ENCODE data around the gene ZNF407. TPM values are rescaled to one million over a fixed set of nuclear protein-coding genes. Genes with fewer than 3 reads are reported as not detected.

The ZNF407 gene
- total and polyA plus RNA-seq, 4 donors, result 1.9 to 16.5 (median 6.6) TPM

DNA sequence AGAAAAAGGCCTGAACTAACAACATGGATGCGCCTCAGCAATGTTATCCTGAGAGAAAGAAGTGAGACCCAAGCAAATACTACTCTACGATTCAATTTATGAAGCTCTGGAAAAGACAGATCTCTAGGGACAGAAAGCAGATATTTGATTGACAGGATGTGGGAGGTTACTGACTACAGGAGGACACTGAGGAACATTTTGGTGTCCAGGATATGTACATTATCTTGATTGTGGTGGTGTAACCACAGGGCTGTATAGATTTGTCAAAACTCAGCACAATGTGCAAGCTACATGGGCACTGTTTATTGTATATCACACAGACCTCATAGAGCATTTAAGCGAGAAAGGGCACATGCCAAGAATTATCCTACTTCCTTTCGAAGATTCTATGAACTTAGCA, 391.5 kb downstream of the ZNF407 start:
- TF ChIP-seq SP1 (IDR thresholded peaks at IDR 0.05) (no peak), NR2F2 (IDR thresholded peaks at IDR 0.05) (no peak), YY1 (IDR thresholded peaks at IDR 0.05) (no peak)
- TF ChIP-seq, protein P1, sequence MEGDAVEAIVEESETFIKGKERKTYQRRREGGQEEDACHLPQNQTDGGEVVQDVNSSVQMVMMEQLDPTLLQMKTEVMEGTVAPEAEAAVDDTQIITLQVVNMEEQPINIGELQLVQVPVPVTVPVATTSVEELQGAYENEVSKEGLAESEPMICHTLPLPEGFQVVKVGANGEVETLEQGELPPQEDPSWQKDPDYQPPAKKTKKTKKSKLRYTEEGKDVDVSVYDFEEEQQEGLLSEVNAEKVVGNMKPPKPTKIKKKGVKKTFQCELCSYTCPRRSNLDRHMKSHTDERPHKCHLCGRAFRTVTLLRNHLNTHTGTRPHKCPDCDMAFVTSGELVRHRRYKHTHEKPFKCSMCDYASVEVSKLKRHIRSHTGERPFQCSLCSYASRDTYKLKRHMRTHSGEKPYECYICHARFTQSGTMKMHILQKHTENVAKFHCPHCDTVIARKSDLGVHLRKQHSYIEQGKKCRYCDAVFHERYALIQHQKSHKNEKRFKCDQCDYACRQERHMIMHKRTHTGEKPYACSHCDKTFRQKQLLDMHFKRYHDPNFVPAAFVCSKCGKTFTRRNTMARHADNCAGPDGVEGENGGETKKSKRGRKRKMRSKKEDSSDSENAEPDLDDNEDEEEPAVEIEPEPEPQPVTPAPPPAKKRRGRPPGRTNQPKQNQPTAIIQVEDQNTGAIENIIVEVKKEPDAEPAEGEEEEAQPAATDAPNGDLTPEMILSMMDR (IDR thresholded peaks at IDR 0.05; ENCODE audit: low read depth, low read length, missing input control), result no peak
- no peaks in the 10 kb centered on the region for H3K9me3 ChIP-seq (ENCODE audit: control insufficient read depth in 4 of 4, low read length in 3 of 4)
- no peaks in the 10 kb centered on the region for H3K4me1 ChIP-seq (ENCODE audit: control insufficient read depth in 4 of 4, insufficient read depth in 4 of 4, low read length in 3 of 4)
- no peak overlapping the region for H3K27ac ChIP-seq (ENCODE audit: low read depth in 1 of 2, low read length in 2 of 2)
- DNase-seq (ENCODE audit: low spot score), result no peak
- no peaks in the 10 kb centered on the region for H3K27me3 ChIP-seq (ENCODE audit: control insufficient read depth in 4 of 4, insufficient read depth in 4 of 4, low read length in 3 of 4)
- no peak overlapping the region for H3K9ac ChIP-seq (ENCODE audit: low read depth in 1 of 2, low read length in 2 of 2)
- no peak overlapping the region for H3K4me3 ChIP-seq (ENCODE audit: low read depth in 1 of 3, low read length in 3 of 3)
- no peaks in the 10 kb centered on the region for H3K36me3 ChIP-seq (ENCODE audit: control insufficient read depth in 4 of 4, insufficient read depth in 3 of 4, low read depth in 1 of 4, low read length in 3 of 4)
- 97% methylated on average over 4 of the region's 4 CpGs for WGBS

DNA sequence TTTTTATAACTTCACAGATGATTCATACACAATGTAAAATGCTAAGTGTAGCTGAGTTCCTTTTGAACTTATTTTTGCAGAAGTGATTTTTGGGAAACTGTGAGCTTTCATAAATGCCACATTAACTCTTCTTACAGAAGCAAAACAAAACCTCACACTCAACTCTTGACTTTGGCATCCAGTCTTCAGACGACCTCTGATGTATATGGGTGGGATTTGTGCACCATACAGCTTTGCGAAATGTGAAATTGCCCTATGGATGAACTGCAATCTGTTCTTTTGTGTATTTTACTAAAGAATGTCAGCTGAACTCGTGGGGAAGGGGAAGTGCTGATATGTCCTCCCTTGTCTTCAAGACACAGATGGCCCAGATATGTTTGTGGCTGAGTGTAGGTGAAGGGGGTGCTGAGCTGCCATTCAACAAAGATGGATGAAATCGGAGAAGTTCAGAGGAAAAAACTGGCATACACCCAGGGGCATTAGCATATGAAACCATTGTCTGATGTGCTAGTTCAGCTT, 393.0 kb downstream of the ZNF407 start:
- Histone ChIP-seq H3K4me1 (ENCODE audit: control insufficient read depth in 4 of 4, insufficient read depth in 4 of 4, low read length in 3 of 4) (no peaks in the 10 kb centered on the region), H3K36me3 (ENCODE audit: control insufficient read depth in 4 of 4, insufficient read depth in 3 of 4, low read depth in 1 of 4, low read length in 3 of 4) (no peaks in the 10 kb centered on the region), H3K9ac (ENCODE audit: low read depth in 1 of 2, low read length in 2 of 2) (no peak overlapping the region), H3K4me3 (ENCODE audit: low read depth in 1 of 3, low read length in 3 of 3) (no peak overlapping the region), H3K9me3 (ENCODE audit: control insufficient read depth in 4 of 4, low read length in 3 of 4) (no peaks in the 10 kb centered on the region), H3K27me3 (ENCODE audit: control insufficient read depth in 4 of 4, insufficient read depth in 4 of 4, low read length in 3 of 4) (no peaks in the 10 kb centered on the region), H3K27ac (ENCODE audit: low read depth in 1 of 2, low read length in 2 of 2) (no peak overlapping the region)
- no peak for TF ChIP-seq TAF1 (conservative IDR thresholded peaks at IDR 0.05)
- TF ChIP-seq SP1 (IDR thresholded peaks at IDR 0.05), result no peak
- no peak for DNase-seq (ENCODE audit: low spot score)
- 71% methylated on average over 4 of the region's 4 CpGs for WGBS

DNA sequence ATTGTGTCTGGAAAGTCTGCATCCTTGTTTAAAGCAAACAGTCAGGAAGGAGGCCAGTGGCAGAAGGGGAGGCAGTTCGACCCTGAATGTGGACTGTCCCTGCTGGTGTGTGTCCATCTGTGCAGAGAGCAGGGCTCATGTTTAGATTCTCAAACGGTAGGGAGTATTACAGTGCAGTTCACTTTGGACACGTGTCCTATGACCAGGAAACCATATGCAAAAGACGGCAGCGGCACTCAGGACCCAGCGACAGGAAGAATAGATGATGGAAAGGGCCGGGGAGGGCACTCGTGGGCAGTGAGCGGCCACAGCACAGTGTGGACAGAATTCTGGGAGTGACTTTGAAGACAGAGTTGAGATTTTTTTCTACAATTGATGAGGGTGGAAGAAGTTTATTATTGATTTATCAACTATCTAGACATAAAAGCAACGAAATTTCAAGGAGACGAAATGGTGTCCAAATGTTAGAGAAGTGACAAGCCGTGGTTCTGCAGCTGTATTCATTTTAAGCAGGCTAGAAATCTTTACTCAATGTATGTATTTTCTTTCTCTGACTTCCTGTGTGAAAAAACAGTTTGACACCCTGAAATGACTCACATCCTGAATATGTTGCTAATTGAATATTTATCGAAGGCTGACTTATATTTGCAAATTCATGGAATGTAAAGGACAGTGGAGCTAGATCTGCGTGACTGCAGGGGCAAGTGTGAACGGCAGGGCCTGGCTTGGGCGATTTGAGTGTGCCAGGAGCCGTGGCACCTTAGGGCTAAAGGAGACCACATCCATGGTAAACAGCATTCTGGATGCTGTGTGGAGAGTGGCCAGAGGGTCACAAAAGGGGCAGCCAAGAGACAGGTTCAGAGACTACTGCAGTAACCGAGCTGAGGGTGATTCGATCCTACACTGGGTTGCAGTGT, 397.1 kb downstream of the ZNF407 start:
- Histone ChIP-seq H3K36me3 (ENCODE audit: control insufficient read depth in 4 of 4, insufficient read depth in 3 of 4, low read depth in 1 of 4, low read length in 3 of 4) (no peaks in the 10 kb centered on the region), H3K9ac (ENCODE audit: low read depth in 1 of 2, low read length in 2 of 2) (no peak overlapping the region), H3K27me3 (ENCODE audit: control insufficient read depth in 4 of 4, insufficient read depth in 4 of 4, low read length in 3 of 4) (no peaks in the 10 kb centered on the region), H3K4me1 (ENCODE audit: control insufficient read depth in 4 of 4, insufficient read depth in 4 of 4, low read length in 3 of 4) (no peaks in the 10 kb centered on the region), H3K9me3 (ENCODE audit: control insufficient read depth in 4 of 4, low read length in 3 of 4) (no peaks in the 10 kb centered on the region), H3K4me3 (ENCODE audit: low read depth in 1 of 3, low read length in 3 of 3) (no peak overlapping the region), H3K27ac (ENCODE audit: low read depth in 1 of 2, low read length in 2 of 2) (peak overlapping the region in 1 of 2 donors; percentile 25)
- DNase-seq (ENCODE audit: low spot score), result no peak
- 75% methylated on average over 19 of the region's 19 CpGs for WGBS
- TF ChIP-seq, protein P2, sequence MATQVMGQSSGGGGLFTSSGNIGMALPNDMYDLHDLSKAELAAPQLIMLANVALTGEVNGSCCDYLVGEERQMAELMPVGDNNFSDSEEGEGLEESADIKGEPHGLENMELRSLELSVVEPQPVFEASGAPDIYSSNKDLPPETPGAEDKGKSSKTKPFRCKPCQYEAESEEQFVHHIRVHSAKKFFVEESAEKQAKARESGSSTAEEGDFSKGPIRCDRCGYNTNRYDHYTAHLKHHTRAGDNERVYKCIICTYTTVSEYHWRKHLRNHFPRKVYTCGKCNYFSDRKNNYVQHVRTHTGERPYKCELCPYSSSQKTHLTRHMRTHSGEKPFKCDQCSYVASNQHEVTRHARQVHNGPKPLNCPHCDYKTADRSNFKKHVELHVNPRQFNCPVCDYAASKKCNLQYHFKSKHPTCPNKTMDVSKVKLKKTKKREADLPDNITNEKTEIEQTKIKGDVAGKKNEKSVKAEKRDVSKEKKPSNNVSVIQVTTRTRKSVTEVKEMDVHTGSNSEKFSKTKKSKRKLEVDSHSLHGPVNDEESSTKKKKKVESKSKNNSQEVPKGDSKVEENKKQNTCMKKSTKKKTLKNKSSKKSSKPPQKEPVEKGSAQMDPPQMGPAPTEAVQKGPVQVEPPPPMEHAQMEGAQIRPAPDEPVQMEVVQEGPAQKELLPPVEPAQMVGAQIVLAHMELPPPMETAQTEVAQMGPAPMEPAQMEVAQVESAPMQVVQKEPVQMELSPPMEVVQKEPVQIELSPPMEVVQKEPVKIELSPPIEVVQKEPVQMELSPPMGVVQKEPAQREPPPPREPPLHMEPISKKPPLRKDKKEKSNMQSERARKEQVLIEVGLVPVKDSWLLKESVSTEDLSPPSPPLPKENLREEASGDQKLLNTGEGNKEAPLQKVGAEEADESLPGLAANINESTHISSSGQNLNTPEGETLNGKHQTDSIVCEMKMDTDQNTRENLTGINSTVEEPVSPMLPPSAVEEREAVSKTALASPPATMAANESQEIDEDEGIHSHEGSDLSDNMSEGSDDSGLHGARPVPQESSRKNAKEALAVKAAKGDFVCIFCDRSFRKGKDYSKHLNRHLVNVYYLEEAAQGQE (IDR thresholded peaks at IDR 0.05), result no peak
- TF ChIP-seq, protein P3, sequence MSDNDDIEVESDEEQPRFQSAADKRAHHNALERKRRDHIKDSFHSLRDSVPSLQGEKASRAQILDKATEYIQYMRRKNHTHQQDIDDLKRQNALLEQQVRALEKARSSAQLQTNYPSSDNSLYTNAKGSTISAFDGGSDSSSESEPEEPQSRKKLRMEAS (IDR thresholded peaks at IDR 0.05), result no peak
